Esophagus squamous epithelium (tissue), 4 donors: ENCODE results near the gene DHCR7.

Experiments
- CTCF ChIP-seq, 6 experiments: fragments of 450-650 bp in 4 of 6; fragments of 200-600 bp in 2 of 6; sonication (generic) in 2 of 6; IDR thresholded peaks; one replicate each; pipeline ENCODE4 v1.5.1; 2016 to 2019; ENCODE audit warnings: antibody characterized with exemption in 6 of 6, mild to moderate bottlenecking in 4 of 6, moderate library complexity in 4 of 6
- POLR2A ChIP-seq, 4 donors: fragments of 450-650 bp; IDR thresholded peaks; one replicate each; pipeline ENCODE4 v1.6.1; 2017; ENCODE audit warnings: antibody characterized with exemption in 4 of 4, mild to moderate bottlenecking in 4 of 4, moderate library complexity in 3 of 4

- TF ChIP-seq CTCF (IDR thresholded peaks at IDR 0.05) (no peak), POLR2A (IDR thresholded peaks at IDR 0.05) (no peak)
Observed at GRCh38 chr11:71481101-71481960, 33.1 kb upstream of the DHCR7 start.
